ENCODE measurements around the gene TCEAL2. TPM values are rescaled to one million over a fixed set of nuclear protein-coding genes. Genes with fewer than 3 reads are reported as not detected.

The TCEAL2 gene
- total and polyA plus RNA-seq, 2 of the 8 experiments (the other 6 are each of a cell fraction or from before 2014, with no cell fraction given), result 15.1 TPM; not detected in 1

GRCh38 chrX:102113367-102113766, 12.1 kb upstream of the TCEAL2 start:
- H3K56ac ChIP-seq (replicated peaks; ENCODE audit: insufficient read length, low read depth, low read length), result no peak overlapping the region
- no peak overlapping the region for H3K27ac ChIP-seq (ENCODE audit: low read depth, low read length)
- no peak overlapping the region for H4K5ac ChIP-seq (ENCODE audit: insufficient read length, low read depth, low read length)
- TF ChIP-seq SP4 (IDR thresholded peaks at IDR 0.05; ENCODE audit: low read length), result no peak
- TF ChIP-seq, protein P1, sequence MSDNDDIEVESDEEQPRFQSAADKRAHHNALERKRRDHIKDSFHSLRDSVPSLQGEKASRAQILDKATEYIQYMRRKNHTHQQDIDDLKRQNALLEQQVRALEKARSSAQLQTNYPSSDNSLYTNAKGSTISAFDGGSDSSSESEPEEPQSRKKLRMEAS (IDR thresholded peaks at IDR 0.05), result no peak
- TF ChIP-seq, protein P2, sequence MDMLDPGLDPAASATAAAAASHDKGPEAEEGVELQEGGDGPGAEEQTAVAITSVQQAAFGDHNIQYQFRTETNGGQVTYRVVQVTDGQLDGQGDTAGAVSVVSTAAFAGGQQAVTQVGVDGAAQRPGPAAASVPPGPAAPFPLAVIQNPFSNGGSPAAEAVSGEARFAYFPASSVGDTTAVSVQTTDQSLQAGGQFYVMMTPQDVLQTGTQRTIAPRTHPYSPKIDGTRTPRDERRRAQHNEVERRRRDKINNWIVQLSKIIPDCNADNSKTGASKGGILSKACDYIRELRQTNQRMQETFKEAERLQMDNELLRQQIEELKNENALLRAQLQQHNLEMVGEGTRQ (IDR thresholded peaks at IDR 0.05; ENCODE audit: low read length), result no peak
- POLR2A ChIA-PET (ENCODE audit: partially characterized antibody), result no interaction called here
- H3K36me3 ChIP-seq (ENCODE audit: control insufficient read depth in 2 of 4, insufficient read depth in 4 of 4, low read length in 3 of 4), result no peaks in the 10 kb centered on the region
- H3K18ac ChIP-seq (ENCODE audit: extremely low read depth, low read length), result no peak overlapping the region
- no peaks in the 10 kb centered on the region for H3K79me1 ChIP-seq (ENCODE audit: low read depth, low read length)
- no peak overlapping the region for H3K4me3 ChIP-seq (ENCODE audit: extremely low read depth in 1 of 4, insufficient read depth in 2 of 4, low read depth in 3 of 4, low read length in 4 of 4)
- no peak overlapping the region for H3K14ac ChIP-seq (ENCODE audit: insufficient read length)
- H3K23ac ChIP-seq (ENCODE audit: insufficient read length), result no peak overlapping the region
- H3K27me3 ChIP-seq (replicated peaks in 1 of 4; ENCODE audit: control insufficient read depth in 3 of 4, extremely low read depth in 1 of 4, insufficient read depth in 3 of 4, low read length in 3 of 4), result no peaks in the 10 kb centered on the region
- DNase-seq (ENCODE audit: low read depth in 1 of 2, low spot score in 2 of 2) (no peak), FAIRE-seq (no peak)
- no peaks in the 10 kb centered on the region for H3K4me1 ChIP-seq (replicated peaks in 1 of 4; ENCODE audit: control insufficient read depth in 3 of 4, insufficient read depth in 4 of 4, low read length in 3 of 4)
- H2BK120ac ChIP-seq (replicated peaks; ENCODE audit: low read depth, low read length), result no peak overlapping the region
- H3K9ac ChIP-seq (replicated peaks in 1 of 4; ENCODE audit: extremely low read depth in 1 of 4, low read depth in 3 of 4, low read length in 3 of 4), result no peak overlapping the region
- no peak overlapping the region for H2AK5ac ChIP-seq (ENCODE audit: low read depth, low read length)
- peaks cover 5 to 27% of the 10 kb centered on the region in 2 experiments; a peak in 3 of 4 replicates for H3K9me3 ChIP-seq (ENCODE audit: insufficient read depth in 2 of 2, low read depth in 1 of 2, low read length in 1 of 2)
- H2BK15ac ChIP-seq (ENCODE audit: low read length), result no peak overlapping the region
- no peak overlapping the region for H2BK20ac ChIP-seq (ENCODE audit: low read length)
- H4K20me1 ChIP-seq (replicated peaks in 1 of 2; ENCODE audit: control insufficient read depth in 1 of 2, insufficient read depth in 2 of 2, low read length in 2 of 2), result no peaks in the 10 kb centered on the region
- no peak overlapping the region for H2BK5ac ChIP-seq (ENCODE audit: low read depth, low read length)
- H3K79me2 ChIP-seq (ENCODE audit: control insufficient read depth in 1 of 2, insufficient read depth in 2 of 2, low read length in 2 of 2), result no peaks in the 10 kb centered on the region
- H2AFZ ChIP-seq (ENCODE audit: low read length), result no peak overlapping the region
- no peak overlapping the region for H2BK12ac ChIP-seq (ENCODE audit: low read depth, low read length)
- H3K4me2 ChIP-seq (ENCODE audit: insufficient read depth in 1 of 2, low read depth in 2 of 2, low read length in 2 of 2), result no peak overlapping the region
- no peak overlapping the region for H4K8ac ChIP-seq (ENCODE audit: extremely low read depth, insufficient read depth, low read length)
- no peak overlapping the region for H3K4ac ChIP-seq (replicated peaks; ENCODE audit: insufficient read length, low read depth, low read length)
- WGBS, 2 experiments (ENCODE audit: extremely low coverage in 1 of 2, insufficient coverage in 1 of 2, insufficient read length in 1 of 2, insufficient replicate concordance in 2 of 2, low coverage in 1 of 2, low lambda C conversion rate in 2 of 2, missing lambda C conversion rate in 1 of 2), result 83% methylated on average over 3 of the region's 4 CpGs; no CpG with 5 or more reads in 1 of the 2 experiments
- CTCF ChIA-PET (ENCODE audit: partially characterized antibody), result no interaction called here
- H4K91ac ChIP-seq (replicated peaks; ENCODE audit: insufficient read length, low read length), result no peak overlapping the region
- H3K23me2 ChIP-seq (ENCODE audit: low read depth, low read length), result no peaks in the 10 kb centered on the region

Measured in H1 (cell line).